GM20000 (cell line): Measurements from ENCODE around the gene CYYR1.
"Not testable (repeated sequence)": the region's sequence is repeated elsewhere in the genome, so short reads cannot be mapped to it uniquely, and the experiment has no call there.

Experiments
- DNase-seq: peaks from one replicate; pipeline ENCODE4 v3.0.0; 2012; ENCODE audit warnings: low spot score
- TF ChIP-seq, protein P1 (sequence below): IDR thresholded peaks from 2 replicates; pipeline ENCODE4 v1.5.1; 2012; ENCODE audit warnings: mild to moderate bottlenecking, control low read depth; ENCODE audit errors: extremely low read depth, missing control alignments

The CYYR1 gene

DNA sequence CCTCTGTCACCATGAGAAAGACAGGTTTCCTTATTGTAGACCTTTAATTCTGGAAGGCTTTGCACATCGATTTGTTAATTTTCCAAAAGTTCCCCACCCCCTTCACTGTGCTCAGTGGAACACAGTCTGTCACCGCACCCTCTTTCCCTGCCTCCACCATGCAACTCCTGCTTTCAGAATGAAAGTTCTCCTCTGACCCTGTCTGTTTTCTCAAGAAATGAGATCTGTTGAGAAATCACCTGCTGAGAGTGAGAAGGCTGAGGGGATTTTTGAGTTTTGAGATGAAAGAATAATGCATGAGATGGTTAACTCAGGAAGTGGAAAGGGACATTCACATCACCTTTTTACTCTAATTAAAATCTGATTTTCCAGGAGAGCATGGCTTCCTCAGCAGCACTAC lies 99.6 kb downstream of the CYYR1 start:
- TF ChIP-seq, protein P1, sequence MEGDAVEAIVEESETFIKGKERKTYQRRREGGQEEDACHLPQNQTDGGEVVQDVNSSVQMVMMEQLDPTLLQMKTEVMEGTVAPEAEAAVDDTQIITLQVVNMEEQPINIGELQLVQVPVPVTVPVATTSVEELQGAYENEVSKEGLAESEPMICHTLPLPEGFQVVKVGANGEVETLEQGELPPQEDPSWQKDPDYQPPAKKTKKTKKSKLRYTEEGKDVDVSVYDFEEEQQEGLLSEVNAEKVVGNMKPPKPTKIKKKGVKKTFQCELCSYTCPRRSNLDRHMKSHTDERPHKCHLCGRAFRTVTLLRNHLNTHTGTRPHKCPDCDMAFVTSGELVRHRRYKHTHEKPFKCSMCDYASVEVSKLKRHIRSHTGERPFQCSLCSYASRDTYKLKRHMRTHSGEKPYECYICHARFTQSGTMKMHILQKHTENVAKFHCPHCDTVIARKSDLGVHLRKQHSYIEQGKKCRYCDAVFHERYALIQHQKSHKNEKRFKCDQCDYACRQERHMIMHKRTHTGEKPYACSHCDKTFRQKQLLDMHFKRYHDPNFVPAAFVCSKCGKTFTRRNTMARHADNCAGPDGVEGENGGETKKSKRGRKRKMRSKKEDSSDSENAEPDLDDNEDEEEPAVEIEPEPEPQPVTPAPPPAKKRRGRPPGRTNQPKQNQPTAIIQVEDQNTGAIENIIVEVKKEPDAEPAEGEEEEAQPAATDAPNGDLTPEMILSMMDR, result no peak
- DNase-seq, result no peak

DNA sequence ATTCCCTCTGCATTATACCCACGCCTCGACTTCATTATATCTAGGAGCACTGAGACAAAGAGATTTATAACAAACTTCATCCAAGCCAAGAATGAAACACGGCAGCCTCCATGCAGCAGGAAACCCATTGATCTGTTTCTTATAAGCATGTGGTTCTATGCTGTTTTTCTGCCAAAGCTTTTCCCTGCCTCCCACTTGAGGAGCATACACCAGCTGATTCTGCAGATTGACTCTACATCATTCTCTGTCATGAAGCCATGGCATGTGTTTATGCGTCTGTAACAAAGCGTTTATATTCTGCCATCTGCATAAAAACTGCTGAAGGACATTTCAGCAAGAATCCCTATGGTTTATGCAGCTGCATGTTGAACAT lies 102.0 kb downstream of the CYYR1 start:
- TF ChIP-seq, protein P1, result no peak

DNA sequence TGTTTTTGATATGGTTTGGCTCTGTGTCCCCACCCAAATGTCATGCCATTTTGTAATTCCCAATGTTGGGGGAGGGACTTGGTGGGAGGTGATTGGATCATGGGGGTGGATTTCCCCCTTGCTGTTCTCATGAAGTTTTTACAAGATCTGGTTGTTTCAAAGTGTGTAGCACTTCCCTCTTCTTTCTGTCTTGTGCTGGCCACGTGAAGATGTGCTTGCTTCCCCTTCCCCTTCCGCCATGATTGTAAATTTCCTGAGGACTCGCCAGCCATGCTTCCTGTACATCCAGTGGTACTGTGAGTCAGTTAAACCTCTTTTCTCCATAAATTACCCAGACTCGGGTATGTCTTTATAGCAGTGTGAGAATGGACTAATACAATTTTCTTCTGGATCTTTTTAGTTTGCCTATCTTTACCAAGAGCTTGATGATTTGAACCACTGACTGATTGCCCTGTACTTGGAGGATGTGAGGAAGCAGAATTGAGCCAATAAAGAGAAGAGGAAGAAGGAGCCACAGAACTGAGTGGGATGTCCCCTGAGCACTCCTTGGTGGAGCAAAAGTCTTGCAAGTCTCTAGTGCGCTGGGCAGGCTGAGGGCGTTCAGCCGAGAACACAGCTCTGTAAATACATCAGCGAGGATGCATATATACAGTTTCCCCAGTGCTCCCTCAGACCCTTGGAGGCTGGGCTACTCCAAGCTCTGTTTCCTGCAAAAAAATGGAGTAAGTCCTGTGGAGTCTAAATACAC lies 102.6 kb downstream of the CYYR1 start:
- TF ChIP-seq, protein P1, result no peak
- no peak for DNase-seq

More for the DNA sequence above, 102.0 kb downstream of the CYYR1 start:
- DNase-seq, result no peak

DNA sequence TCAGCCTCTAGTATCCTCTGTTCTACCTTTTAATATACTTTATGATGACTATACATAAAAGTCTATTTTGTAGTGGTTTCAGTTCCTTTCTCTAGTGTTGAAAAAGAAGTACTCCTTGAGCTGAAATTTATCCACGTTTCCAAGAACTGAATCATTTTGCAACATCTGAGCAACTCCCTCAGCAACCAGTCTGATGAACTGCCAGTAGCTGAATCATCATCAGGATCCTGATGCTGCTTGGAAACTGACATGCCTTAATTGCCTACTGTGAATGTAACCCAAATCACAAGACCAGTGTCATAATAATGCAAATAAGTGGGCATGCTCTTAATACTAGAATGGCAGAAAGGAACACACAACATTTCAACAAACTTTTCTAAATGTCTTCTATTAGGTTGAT lies 103.3 kb downstream of the CYYR1 start:
- TF ChIP-seq, protein P1, result no peak
- DNase-seq, result no peak

DNA sequence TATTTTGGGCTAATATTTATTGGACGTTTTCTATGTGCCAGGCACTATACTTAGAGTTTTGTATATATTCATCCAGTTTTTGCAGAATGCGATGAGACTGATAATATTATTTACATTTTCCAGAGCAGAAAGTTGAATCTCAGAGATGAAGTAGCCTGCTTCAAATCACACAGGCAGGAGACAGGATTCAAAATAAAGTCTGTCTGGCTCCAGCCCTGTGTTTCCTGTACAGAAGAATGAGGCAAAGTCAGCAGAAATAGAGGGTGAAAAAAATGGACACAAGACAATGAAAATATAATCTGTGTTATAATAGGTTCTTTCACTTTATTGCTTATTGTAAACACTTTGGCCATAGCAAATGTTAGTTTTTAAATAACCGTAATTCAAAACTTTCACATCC lies 107.2 kb downstream of the CYYR1 start:
- TF ChIP-seq, protein P1, result no peak
- DNase-seq, result no peak

DNA sequence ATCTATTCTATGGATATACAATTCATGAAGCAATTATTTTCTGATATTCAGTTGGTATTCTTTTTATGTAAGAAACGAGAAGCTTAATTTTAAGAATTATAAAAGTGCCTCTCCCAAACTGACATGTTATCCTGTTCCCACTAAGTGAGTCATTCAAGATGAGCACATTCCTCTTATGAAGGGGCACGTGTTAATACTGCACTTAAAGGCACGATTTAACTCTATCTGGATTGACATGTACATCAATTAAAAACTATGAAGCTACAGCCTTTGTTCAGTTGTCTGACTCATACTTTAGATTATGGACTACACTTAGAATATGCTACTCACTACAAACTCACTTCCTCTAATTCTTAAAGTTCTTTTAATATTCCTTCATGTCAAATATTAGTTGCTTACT lies 111.6 kb downstream of the CYYR1 start:
- TF ChIP-seq, protein P1, result no peak
- DNase-seq, result no peak

DNA sequence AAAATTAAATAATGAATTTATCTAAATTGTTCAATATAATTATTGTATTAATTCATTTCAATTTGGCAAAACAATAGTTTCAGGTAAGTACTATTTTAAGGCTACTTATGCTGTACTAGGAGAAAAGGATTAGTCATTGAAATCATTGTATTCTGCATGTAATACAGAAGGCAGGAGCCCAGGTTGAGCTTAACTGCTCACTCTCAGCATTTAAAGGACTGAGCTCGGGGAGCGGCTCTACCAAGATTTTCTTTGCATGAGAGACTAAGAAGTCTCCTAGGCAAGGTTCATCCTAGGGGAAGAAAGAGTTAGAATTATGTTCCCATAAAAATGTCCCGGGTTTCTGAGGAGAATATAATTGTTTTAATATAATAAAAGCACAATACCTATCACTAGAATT lies 112.5 kb downstream of the CYYR1 start:
- TF ChIP-seq, protein P1, result no peak
- DNase-seq, result no peak

DNA sequence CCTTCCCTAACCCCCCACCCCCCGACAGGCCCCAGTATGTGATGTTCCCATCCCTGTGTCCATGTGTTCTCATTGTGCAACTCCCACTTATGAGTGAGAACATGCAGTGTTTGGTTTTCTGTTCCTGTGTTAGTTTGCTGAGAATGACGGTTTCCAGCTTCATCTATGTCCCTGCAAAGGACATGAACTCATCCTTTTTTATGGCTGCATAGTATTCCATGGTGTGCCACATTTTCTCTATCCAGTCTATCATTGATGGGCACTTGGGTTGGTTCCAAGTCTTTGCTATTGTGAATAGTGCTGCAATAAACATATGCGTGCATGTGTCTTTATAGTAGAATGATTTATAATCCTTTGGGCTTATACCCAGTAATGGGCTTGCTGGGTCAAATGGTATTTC lies 114.2 kb downstream of the CYYR1 start:
- not testable (repeated sequence) for DNase-seq
